Measurements from ENCODE around the gene SCD.

Gene SCD

DNA sequence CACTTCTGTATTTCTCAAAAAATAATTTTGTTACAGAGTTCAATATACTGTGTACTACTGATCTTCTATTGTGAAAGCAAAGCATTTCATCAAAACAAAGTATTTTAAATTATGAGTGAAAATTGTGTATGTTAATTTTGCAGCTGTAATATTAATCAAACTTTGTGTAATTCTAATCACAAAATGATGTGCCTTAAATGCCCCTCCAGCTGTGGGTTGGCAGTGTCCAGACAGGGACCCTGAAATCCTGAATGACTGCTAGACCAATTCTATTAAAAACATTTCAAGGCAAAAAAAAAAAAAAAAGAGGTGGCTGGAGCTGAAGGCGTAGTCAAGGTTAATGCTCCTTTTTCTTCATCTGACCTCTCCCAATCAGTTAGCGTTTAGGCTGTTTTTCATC is 36.2 kb downstream of the SCD start:
- no peak for DNase-seq (ENCODE audit: low read depth, low spot score)
- H3K27ac ChIP-seq: no peak overlapping the region

DNA sequence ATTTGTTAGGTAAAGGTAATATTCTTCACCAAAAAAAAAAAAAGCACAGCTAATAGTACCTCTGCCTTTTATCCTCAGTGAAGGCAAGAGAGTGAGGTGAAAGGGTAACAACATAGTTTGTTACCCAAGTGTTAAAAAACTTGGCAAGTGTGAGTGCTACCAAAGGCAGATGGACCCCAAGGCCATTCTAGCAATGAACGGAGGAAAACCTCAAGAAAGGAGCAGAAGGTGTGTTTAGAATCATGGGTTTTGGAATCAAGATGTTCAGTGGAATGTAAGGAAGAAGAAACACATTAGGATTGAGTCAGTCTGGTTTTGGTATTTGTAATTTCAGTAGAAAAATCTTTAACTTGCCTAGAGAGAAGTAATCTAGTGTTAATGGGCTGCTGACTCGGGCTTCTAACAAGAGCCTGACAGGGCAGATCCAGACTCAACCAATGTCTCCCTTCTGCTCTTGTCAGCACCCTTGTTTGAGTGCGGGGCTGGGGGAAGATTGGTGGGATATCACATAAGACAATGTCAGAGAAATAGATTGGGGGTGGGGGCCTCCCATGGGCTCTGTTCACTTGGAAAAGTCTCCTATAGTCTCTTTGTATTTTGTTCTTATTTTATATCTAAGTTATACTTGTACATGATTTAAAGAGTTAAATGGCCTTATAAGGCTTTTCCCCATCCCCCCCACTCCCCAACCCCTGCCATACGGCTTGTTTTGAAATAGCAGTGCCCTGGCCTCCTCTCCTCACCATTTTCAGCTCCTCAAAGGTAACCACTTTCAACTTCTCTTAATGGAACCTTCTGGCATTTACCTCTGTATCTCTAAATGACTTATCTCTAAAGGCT is 44.4 kb downstream of the SCD start:
- no peak overlapping the region for H3K27ac ChIP-seq
- no peak for DNase-seq (ENCODE audit: low read depth, low spot score)

DNA sequence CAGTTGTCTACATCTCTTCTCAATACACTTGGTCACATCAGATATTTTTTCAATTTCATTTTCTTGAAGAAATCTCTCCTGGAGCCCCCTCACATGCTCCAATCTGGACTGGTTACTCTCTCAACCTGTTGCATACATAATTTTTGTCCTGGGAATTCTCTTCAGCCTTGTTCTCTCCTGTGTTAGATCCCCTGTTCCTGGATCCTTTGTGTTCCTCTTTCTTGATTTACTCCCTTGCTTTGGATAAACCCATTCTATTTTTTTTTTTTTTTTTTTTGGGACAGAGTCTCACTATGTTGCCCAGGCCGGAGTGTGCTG is 45.6 kb downstream of the SCD start:
- no peak overlapping the region for H3K27ac ChIP-seq
- no peak for DNase-seq (ENCODE audit: low read depth, low spot score)

DNA sequence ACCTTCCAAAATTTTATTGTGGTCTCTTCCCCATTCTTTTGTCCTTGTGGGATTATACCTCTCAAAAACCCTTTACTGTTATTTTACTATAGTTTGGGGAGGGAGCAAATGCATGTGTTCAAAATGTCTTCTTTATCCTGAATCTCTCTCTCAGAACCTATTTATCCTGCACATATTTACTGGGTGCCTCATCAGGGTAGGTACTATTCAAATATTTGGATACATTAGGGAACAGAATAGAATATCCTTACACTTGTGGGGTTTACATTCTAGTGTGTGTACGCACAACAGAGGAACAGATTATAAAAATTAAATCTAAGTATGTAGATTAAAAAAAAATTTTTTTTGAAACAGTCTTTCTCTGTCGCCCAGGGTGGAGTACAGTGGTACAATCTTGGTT is 48.6 kb downstream of the SCD start:
- DNase-seq (ENCODE audit: low read depth, low spot score): no peak
- no peak overlapping the region for H3K27ac ChIP-seq

DNA sequence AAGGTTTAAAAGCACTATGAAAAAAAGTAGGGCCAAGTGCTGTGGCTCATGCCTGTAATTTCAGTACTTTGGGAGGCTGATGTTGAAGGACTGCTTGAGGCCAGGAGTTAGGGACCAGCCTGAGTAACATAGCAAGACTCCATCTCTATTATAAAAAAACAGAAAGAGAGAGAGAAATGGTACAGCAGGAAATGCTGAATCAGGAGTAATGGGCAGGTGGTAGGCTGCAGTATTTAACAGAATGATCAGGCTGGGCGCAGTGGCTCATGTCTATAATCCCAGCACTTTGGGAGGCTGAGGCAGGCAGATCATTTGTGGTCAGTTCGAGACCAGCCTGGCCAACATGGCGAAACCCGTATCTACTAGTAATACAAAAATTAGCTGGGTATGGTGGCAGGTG is 49.6 kb downstream of the SCD start:
- H3K27ac ChIP-seq: no peak overlapping the region

DNA sequence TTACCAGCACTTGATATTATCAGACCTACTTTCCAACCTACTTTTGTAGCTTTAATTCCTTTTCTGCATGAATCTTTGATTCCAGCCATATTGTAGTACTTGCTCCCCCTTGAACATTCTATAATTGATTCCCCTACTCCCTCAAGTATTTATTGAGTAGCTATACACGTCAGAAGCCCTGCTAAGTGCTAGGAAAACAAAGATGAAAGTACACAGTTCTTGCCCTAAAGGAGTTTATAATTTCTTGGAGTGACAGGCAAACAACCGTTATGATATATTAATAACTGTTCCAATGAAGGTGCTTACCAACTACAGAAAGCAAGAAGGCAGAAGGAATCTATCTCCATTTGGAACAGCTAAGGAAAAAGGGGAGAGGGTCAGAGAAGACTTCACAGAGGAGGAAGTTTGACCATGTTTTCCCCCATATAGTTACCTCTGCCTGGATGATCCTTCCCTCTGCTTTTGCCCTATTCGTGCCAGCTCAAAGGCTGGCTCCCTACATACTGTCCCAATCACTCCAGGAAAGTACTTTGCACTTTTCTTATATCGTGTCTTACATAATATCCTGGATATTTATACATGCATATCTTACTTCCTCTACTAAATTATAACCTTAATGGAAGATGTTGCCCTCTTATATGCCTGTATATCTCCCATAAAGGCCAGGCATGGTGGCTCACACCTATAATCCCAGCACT is 54.7 kb downstream of the SCD start:
- no peak overlapping the region for H3K27ac ChIP-seq
- DNase-seq (ENCODE audit: low read depth, low spot score): no peak

More for the DNA sequence above, 49.6 kb downstream of the SCD start:
- no peak for DNase-seq (ENCODE audit: low read depth, low spot score)

DNA sequence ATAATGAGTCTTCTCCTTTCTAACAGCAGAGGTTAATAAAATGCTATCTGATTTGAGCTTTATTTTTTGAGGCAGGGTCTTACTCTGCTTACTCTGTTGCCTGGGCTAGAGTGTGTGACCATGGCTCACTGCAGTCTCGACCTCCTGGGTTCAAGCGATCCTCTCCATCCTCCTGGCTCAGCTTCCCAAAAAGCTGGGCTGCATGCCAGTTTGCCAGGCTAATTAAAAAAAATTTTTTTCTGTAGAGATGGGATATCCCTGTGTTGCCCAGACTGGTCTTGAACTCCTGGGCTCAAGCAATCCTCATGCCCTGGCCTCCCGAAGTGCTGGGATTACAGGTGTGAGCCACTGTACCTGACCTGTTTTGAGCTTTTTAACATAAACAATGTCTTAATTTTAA is 56.7 kb downstream of the SCD start:
- DNase-seq (ENCODE audit: low read depth, low spot score): no peak

DNA sequence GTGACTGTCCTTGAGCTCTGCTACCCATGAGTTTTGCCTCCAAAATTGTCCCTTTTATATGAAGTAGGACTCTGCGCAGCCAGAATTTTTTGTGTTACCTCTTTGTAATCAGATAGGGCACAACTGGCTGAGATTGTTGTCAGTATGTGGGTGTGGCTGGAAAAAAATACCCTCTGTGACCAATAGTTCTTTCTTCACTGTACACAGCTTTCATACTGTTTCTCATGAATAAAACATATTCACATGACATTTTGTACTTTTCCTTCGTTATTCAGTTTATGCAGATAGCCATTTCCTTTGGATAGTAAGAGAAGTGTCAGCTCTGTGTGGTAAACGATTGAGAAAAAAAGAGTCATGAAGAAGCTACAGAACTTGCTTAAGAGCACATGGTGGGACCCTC is 66.1 kb downstream of the SCD start:
- no peak overlapping the region for H3K27ac ChIP-seq
- DNase-seq (ENCODE audit: low read depth, low spot score): no peak

More for the DNA sequence above, 56.7 kb downstream of the SCD start:
- no peak overlapping the region for H3K27ac ChIP-seq
